Activated CD4-positive, alpha-beta T cell treated with anti-CD3 and anti-CD28 coated beads, Interleukin-2, amount 50 U/mL, for 24 hours (primary cell): ENCODE measurements around the gene PTPRD.
"Not testable (repeated sequence)": the region's sequence is repeated elsewhere in the genome, so short reads cannot be mapped to it uniquely, and the experiment has no call there.

ENCODE experiments used
- DNase-seq, 2 donors: peaks; one replicate each; pipeline ENCODE4 v3.0.0-alpha.2; 2020; ENCODE audit warnings: low read depth in 1 of 2, low spot score in 1 of 2

The PTPRD gene

GRCh38 chr9:10479172-10479571, 133.6 kb downstream of the PTPRD start:
- no peak for DNase-seq

GRCh38 chr9:10449201-10449617, 163.6 kb downstream of the PTPRD start:
- not testable (repeated sequence) for DNase-seq

- DNase-seq = no peak
Measured at GRCh38 chr9:10447036-10447435, 165.8 kb downstream of the PTPRD start.

GRCh38 chr9:10443868-10444204, 169.0 kb downstream of the PTPRD start:
- no peak for DNase-seq

GRCh38 chr9:10443181-10443867, 169.5 kb downstream of the PTPRD start:
- no peak for DNase-seq

GRCh38 chr9:10438955-10439354, 173.8 kb downstream of the PTPRD start:
- DNase-seq = no peak

- no peak for DNase-seq
Measured at GRCh38 chr9:10436756-10437155, 176.0 kb downstream of the PTPRD start.

GRCh38 chr9:10434412-10434811, 178.4 kb downstream of the PTPRD start:
- no peak for DNase-seq

GRCh38 chr9:10411272-10411671, 201.5 kb downstream of the PTPRD start:
- DNase-seq = no peak

GRCh38 chr9:10403283-10403682, 209.5 kb downstream of the PTPRD start:
- no peak for DNase-seq

- no peak for DNase-seq
Measured at GRCh38 chr9:10396615-10397014, 216.2 kb downstream of the PTPRD start.

- no peak for DNase-seq
Measured at GRCh38 chr9:10387282-10387681, 225.5 kb downstream of the PTPRD start.

- DNase-seq = no peak
Measured at GRCh38 chr9:10371824-10372223, 241.0 kb downstream of the PTPRD start.

GRCh38 chr9:10366171-10366779, 246.5 kb downstream of the PTPRD start:
- DNase-seq = no peak

GRCh38 chr9:10354591-10354990, 258.2 kb downstream of the PTPRD start:
- no peak for DNase-seq

GRCh38 chr9:10345621-10346020, 267.2 kb downstream of the PTPRD start:
- DNase-seq = not testable (repeated sequence)

- no peak for DNase-seq
Measured at GRCh38 chr9:10341057-10341456, 271.7 kb downstream of the PTPRD start.

GRCh38 chr9:10339152-10339551, 273.6 kb downstream of the PTPRD start:
- no peak for DNase-seq

GRCh38 chr9:10331157-10331556, 281.6 kb downstream of the PTPRD start:
- no peak for DNase-seq

- no peak for DNase-seq
Measured at GRCh38 chr9:10282084-10282483, 330.7 kb downstream of the PTPRD start.

- no peak for DNase-seq
Measured at GRCh38 chr9:10274988-10275387, 337.8 kb downstream of the PTPRD start.

- DNase-seq = no peak
Measured at GRCh38 chr9:10274175-10274574, 338.6 kb downstream of the PTPRD start.

GRCh38 chr9:10272830-10273229, 340.0 kb downstream of the PTPRD start:
- DNase-seq = no peak
